PC-9 (cell line): ENCODE measurements around the gene APOBR. TPM values are rescaled to one million over a fixed set of nuclear protein-coding genes. Genes with fewer than 3 reads are reported as not detected.
A peak's percentile ranks its signal among the peaks of the same experiment; 100 is the strongest.

Experiments
- BruUV-seq: library from RNA; stranded (reverse); fragments of 400-500 nt; replicated peaks from 2 replicates; lab custom pipeline; 2021; lab: Mats Ljungman, UMichigan
- CTCF ChIA-PET: fragments of 300-600 bp; sonication (Branson Sonifier 250); formaldehyde crosslinking; loops from one replicate; lab custom pipeline; 2022; ENCODE audit warnings: antibody characterized with exemption; lab: Charles Lee
- POLR2A ChIA-PET: fragments of 300-600 bp; sonication (Branson Sonifier 250); formaldehyde crosslinking; loops from one replicate; lab custom pipeline; 2022; ENCODE audit warnings: antibody characterized with exemption; ENCODE audit not compliant: unreplicated experiment; lab: Charles Lee
- DNase-seq, 2 experiments: peaks; one replicate each; pipeline versions ENCODE4 v3.0.0 to v3.0.0-alpha.2; 2015 to 2022; ENCODE audit warnings: mixed read lengths in 1 of 2
- H2AFZ ChIP-seq: fragments of 200-600 bp; sonication (generic); 2 replicates; pipeline ENCODE4 v1.8.1; 2017; ENCODE audit warnings: antibody characterized with exemption
- H3F3A ChIP-seq: fragments of 200-600 bp; sonication (generic); 2 replicates; pipeline ENCODE4 v1.8.1; 2017; ENCODE audit warnings: antibody characterized with exemption, mild to moderate bottlenecking, low read depth; ENCODE audit not compliant: insufficient read depth
- H3K27ac ChIP-seq: fragments of 200-600 bp; sonication (generic); 2 replicates; pipeline ENCODE4 v1.6.1; 2016; ENCODE audit warnings: mixed run types
- H3K27me3 ChIP-seq: fragments of 200-600 bp; sonication (generic); 2 replicates; pipeline ENCODE4 v1.6.1; 2016; ENCODE audit warnings: low read depth, mixed run types; ENCODE audit not compliant: insufficient read depth
- H3K36me3 ChIP-seq: fragments of 200-600 bp; sonication (generic); 2 replicates; pipeline ENCODE4 v1.6.1; 2016; ENCODE audit warnings: low read depth, mixed run types
- H3K4me1 ChIP-seq: fragments of 200-600 bp; sonication (generic); replicated peaks from 2 replicates; pipeline ENCODE4 v1.6.1; 2016; ENCODE audit warnings: mixed run types; ENCODE audit not compliant: insufficient read depth
- H3K4me2 ChIP-seq: fragments of 200-600 bp; sonication (generic); 2 replicates; pipeline ENCODE4 v1.6.1; 2017; ENCODE audit warnings: mixed run types
- H3K4me3 ChIP-seq: fragments of 200-600 bp; sonication (generic); 2 replicates; pipeline ENCODE4 v1.6.1; 2016; ENCODE audit warnings: mixed run types
- H3K79me2 ChIP-seq: fragments of 200-600 bp; sonication (generic); 2 replicates; pipeline ENCODE4 v1.6.1; 2017; ENCODE audit warnings: low read depth, mixed run types
- H3K9me2 ChIP-seq: fragments of 200-600 bp; sonication (generic); 2 replicates; pipeline ENCODE4 v1.8.1; 2017; ENCODE audit warnings: mild to moderate bottlenecking; ENCODE audit not compliant: insufficient read depth
- H3K9me3 ChIP-seq: fragments of 200-600 bp; sonication (generic); 2 replicates; pipeline ENCODE4 v1.8.1; 2016; ENCODE audit warnings: low read depth; ENCODE audit not compliant: insufficient read depth
- H4K20me1 ChIP-seq: fragments of 200-600 bp; sonication (generic); 2 replicates; pipeline ENCODE4 v1.8.1; 2017; ENCODE audit not compliant: insufficient read depth
- EZH2 ChIP-seq: fragments of 200-600 bp; sonication (generic); IDR thresholded peaks from 2 replicates; pipeline ENCODE4 v1.8.0; 2017; ENCODE audit warnings: antibody characterized with exemption, low read depth
- intact Hi-C: fragments of 100-400 bp; cut with micrococcal nuclease; formaldehyde crosslinking; loops from one replicate; pipeline ENCODE4 v1.10.0; 2022; ENCODE audit not compliant: unreplicated experiment
- total RNA-seq: library from RNA; stranded (reverse); gene quantifications from 2 replicates; pipeline ENCODE4 v1.2.3, GENCODE V29; 2021
- TF ChIP-seq, protein P1 (sequence below): fragments of 200-600 bp; sonication (generic); conservative IDR thresholded peaks from 2 replicates; pipeline ENCODE4 v1.6.1; 2017; ENCODE audit warnings: mixed run types, antibody characterized with exemption, mild to moderate bottlenecking, moderate library complexity

APOBR gene
- total RNA-seq, 1 experiment from 2014 or later: 2.4 TPM

DNA sequence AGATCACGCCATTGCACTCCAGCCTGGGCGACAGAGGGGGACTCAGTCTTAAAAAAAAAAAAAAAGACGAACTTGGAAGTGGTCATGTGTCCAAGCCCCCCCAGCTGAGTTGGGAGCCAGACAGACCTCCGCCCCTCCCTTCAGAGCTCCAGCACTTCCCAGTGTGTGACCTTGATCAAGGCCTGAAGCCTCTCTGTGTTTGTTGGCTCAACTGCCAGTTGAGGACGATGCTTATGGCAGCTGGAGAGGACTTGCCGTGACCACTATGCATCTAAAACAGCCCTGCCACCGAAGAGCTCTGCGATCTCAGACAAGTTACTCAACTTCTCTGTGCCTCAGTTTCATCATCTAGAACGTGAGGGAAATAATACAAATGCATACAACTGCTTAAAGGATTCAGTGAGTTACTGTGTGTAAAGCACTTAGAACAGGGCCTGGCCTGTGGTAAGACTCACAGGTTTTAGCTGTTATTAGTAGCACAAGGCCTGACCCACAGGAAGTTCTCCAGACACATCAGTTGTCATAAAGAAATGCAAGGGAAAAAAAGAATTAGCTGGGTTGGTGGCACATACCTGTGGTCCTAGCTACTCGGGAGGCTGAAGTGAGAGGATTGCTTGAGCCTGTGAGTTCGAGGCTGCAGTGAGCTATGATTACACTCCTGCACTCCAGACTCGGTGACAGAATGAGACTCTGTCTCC, 19.2 kb downstream of the APOBR start:
- no peaks in the 10 kb centered on the region for H3K9me3 ChIP-seq
- H2AFZ ChIP-seq: no peak overlapping the region
- intact Hi-C loops: no loop called here
- TF ChIP-seq EZH2: no peak
- TF ChIP-seq, protein P1, sequence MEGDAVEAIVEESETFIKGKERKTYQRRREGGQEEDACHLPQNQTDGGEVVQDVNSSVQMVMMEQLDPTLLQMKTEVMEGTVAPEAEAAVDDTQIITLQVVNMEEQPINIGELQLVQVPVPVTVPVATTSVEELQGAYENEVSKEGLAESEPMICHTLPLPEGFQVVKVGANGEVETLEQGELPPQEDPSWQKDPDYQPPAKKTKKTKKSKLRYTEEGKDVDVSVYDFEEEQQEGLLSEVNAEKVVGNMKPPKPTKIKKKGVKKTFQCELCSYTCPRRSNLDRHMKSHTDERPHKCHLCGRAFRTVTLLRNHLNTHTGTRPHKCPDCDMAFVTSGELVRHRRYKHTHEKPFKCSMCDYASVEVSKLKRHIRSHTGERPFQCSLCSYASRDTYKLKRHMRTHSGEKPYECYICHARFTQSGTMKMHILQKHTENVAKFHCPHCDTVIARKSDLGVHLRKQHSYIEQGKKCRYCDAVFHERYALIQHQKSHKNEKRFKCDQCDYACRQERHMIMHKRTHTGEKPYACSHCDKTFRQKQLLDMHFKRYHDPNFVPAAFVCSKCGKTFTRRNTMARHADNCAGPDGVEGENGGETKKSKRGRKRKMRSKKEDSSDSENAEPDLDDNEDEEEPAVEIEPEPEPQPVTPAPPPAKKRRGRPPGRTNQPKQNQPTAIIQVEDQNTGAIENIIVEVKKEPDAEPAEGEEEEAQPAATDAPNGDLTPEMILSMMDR: no peak
- no peaks in the 10 kb centered on the region for H3K36me3 ChIP-seq
- no peaks in the 10 kb centered on the region for H3K9me2 ChIP-seq
- no peak overlapping the region for H3K4me3 ChIP-seq
- no peaks in the 10 kb centered on the region for H3K79me2 ChIP-seq
- BruUV-seq: no TSS peak
- peaks cover 25% of the 10 kb centered on the region; the same call in 1 of the 2 replicates for H3F3A ChIP-seq
- no peak overlapping the region for H3K4me2 ChIP-seq
- no peaks in the 10 kb centered on the region for H3K27me3 ChIP-seq
- H3K27ac ChIP-seq: no peak overlapping the region
- H3K4me1 ChIP-seq: peaks cover 20% of the 10 kb centered on the region
- peak in 1 of 2 experiments; percentile 35 for DNase-seq
- ChIA-PET POLR2A (interaction anchor here (0.7 kb wide), 1 partner anchor 23 kb away, joined by 9 read pairs; no protein-coding TSS in a partner anchor), CTCF (no interaction called here)
- H4K20me1 ChIP-seq: no peaks in the 10 kb centered on the region

DNA sequence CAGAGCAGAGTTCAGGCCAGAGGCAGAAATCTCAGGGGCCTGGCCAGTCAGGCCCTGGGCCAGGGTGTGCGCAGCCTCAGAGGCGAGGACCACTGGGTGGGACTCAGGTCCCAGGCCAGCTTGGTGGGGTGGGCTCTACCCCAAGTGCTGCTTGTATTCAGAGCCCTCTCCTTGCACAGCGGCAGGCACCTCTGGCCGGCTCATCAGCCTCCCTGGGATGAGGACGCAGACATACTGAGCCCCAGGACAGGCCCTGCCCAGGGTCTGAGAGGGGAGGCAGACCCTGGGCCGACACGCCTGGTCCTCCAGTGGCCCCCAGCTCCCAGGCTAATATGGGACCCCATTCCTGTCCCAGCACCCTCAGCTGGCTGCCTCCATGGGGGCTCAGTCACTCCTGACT, 19.8 kb downstream of the APOBR start:
- TF ChIP-seq, protein P1: no peak
- no peak for TF ChIP-seq EZH2
- intact Hi-C loops: no loop called here
- DNase-seq: peak in 1 of 2 experiments; percentile 27
- no peaks in the 10 kb centered on the region for H3K9me2 ChIP-seq
- H4K20me1 ChIP-seq: no peaks in the 10 kb centered on the region
- no peaks in the 10 kb centered on the region for H3K79me2 ChIP-seq
- CTCF ChIA-PET: no interaction called here
- no peak overlapping the region for H3K27ac ChIP-seq
- no TSS peak for BruUV-seq
- no peaks in the 10 kb centered on the region for H3K36me3 ChIP-seq
- H3K9me3 ChIP-seq: no peaks in the 10 kb centered on the region
- peaks cover 25% of the 10 kb centered on the region; the same call in 1 of the 2 replicates for H3F3A ChIP-seq
- H3K27me3 ChIP-seq: no peaks in the 10 kb centered on the region
- H2AFZ ChIP-seq: no peak overlapping the region
- H3K4me1 ChIP-seq: peaks cover 20% of the 10 kb centered on the region
- no peak overlapping the region for H3K4me2 ChIP-seq
- POLR2A ChIA-PET: interaction anchor here (0.7 kb wide), 1 partner anchor 23 kb away, joined by 9 read pairs; no protein-coding TSS in a partner anchor
- no peak overlapping the region for H3K4me3 ChIP-seq

DNA sequence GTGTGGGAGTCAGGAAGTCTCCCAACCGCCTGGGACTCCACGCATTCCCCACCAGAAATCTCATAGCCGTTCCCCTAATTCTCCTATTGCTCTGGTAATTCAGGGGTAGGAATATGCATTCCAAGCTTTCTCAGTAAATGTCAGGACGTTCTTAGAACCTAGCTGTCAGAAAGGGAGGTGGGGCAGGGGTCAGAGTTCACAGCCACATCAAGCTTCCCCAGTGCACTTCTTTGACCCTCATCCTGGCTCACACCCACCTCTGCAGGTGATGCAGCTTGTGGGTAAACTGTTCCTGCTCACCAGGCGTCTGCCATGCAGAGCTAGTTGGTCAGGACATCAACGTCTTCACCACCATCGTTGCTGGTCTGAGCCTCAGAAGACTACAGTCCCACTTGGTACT, 26.2 kb downstream of the APOBR start:
- DNase-seq: no peak
- TF ChIP-seq, protein P1: no peak
- no peak for TF ChIP-seq EZH2
- ChIA-PET CTCF (interaction anchor here (0.6 kb wide), 1 partner anchor 48 kb away, joined by 6 read pairs; no protein-coding TSS in a partner anchor), POLR2A (no interaction called here)
- intact Hi-C loops: no loop called here
- no peaks in the 10 kb centered on the region for H3K9me3 ChIP-seq
- peaks cover 14% of the 10 kb centered on the region for H3K4me1 ChIP-seq
- no peaks in the 10 kb centered on the region for H3K27me3 ChIP-seq
- no peaks in the 10 kb centered on the region for H3K36me3 ChIP-seq
- H3K27ac ChIP-seq: no peak overlapping the region
- H3K4me3 ChIP-seq: no peak overlapping the region
- no peaks in the 10 kb centered on the region for H3K9me2 ChIP-seq
- peaks cover 6% of the 10 kb centered on the region; the same call in 1 of the 2 replicates for H3F3A ChIP-seq
- H2AFZ ChIP-seq: no peak overlapping the region
- BruUV-seq: no TSS peak
- H4K20me1 ChIP-seq: no peaks in the 10 kb centered on the region
- no peak overlapping the region for H3K4me2 ChIP-seq
- H3K79me2 ChIP-seq: no peaks in the 10 kb centered on the region
